OCI-LY1 (cell line): ENCODE measurements around the gene MYL3.

ENCODE experiments used
- H2AFZ ChIP-seq: fragments of 200-600 bp; sonication (generic), shearing (Covaris generic); 2 replicates; pipeline ENCODE4 v1.6.0; 2014; ENCODE audit warnings: antibody characterized with exemption, mild to moderate bottlenecking, low read length
- H3F3A ChIP-seq: fragments of 200-600 bp; sonication (generic), shearing (Covaris generic); 2 replicates; pipeline ENCODE4 v1.6.0; 2014; ENCODE audit warnings: mild to moderate bottlenecking, antibody characterized with exemption, low read length, moderate library complexity; ENCODE audit not compliant: insufficient read depth
- H3K27ac ChIP-seq: fragments of 200-600 bp; sonication (generic); 2 replicates; pipeline ENCODE4 v1.5.1; 2014; ENCODE audit warnings: low read length, mixed run types, mild to moderate bottlenecking, low read depth; ENCODE audit not compliant: poor library complexity, severe bottlenecking
- H3K27me3 ChIP-seq: fragments of 200-600 bp; sonication (generic); 2 replicates; pipeline ENCODE4 v1.6.0; 2014; ENCODE audit warnings: antibody characterized with exemption, mild to moderate bottlenecking, low read length, moderate library complexity; ENCODE audit not compliant: insufficient read depth
- H3K36me3 ChIP-seq: fragments of 200-600 bp; sonication (generic); 2 replicates; pipeline ENCODE4 v1.6.1; 2014; ENCODE audit warnings: mild to moderate bottlenecking, antibody characterized with exemption, low read length, moderate library complexity, mixed read lengths; ENCODE audit not compliant: insufficient read depth
- H3K4me1 ChIP-seq: fragments of 200-600 bp; sonication (generic); 2 replicates; pipeline ENCODE4 v1.5.1; 2014; ENCODE audit warnings: mild to moderate bottlenecking, low read length, moderate library complexity; ENCODE audit not compliant: insufficient read depth, severe bottlenecking
- H3K4me2 ChIP-seq: fragments of 200-600 bp; sonication (generic), shearing (Covaris generic); 2 replicates; pipeline ENCODE4 v1.6.1; 2014; ENCODE audit warnings: low read length
- H3K4me3 ChIP-seq: fragments of 200-600 bp; sonication (generic); 2 replicates; pipeline ENCODE4 v1.5.1; 2014; ENCODE audit warnings: low read length, low read depth, mild to moderate bottlenecking, mixed read lengths; ENCODE audit not compliant: poor library complexity, severe bottlenecking
- H3K79me2 ChIP-seq: fragments of 200-600 bp; shearing (Covaris generic); 2 replicates; pipeline ENCODE4 v1.6.1; 2016; ENCODE audit warnings: mixed run types, low read length, mixed read lengths; ENCODE audit not compliant: insufficient read depth
- H3K9ac ChIP-seq: fragments of 200-600 bp; sonication (generic), shearing (Covaris generic); 2 replicates; pipeline ENCODE4 v1.6.1; 2014; ENCODE audit warnings: mild to moderate bottlenecking, low read length, mixed read lengths
- H3K9me2 ChIP-seq: fragments of 200-600 bp; sonication (generic), shearing (Covaris generic); 2 replicates; pipeline ENCODE4 v1.6.1; 2014; ENCODE audit warnings: low read depth, mild to moderate bottlenecking, low read length, mixed read lengths
- H3K9me3 ChIP-seq: fragments of 200-600 bp; shearing (Covaris generic); 2 replicates; pipeline ENCODE4 v1.6.1; 2014; ENCODE audit warnings: low read length, mixed read lengths
- H4K20me1 ChIP-seq: fragments of 200-600 bp; sonication (generic), shearing (Covaris generic); 2 replicates; pipeline ENCODE4 v1.6.0; 2016; ENCODE audit warnings: mild to moderate bottlenecking, low read length; ENCODE audit not compliant: insufficient read depth
- EZH2 ChIP-seq: fragments of 200-600 bp; sonication (generic), shearing (Covaris generic); IDR thresholded peaks from 2 replicates; pipeline ENCODE4 v1.8.0; 2017; ENCODE audit warnings: borderline replicate concordance, mixed run types, mild to moderate bottlenecking, antibody characterized with exemption, low read length, moderate library complexity, mixed read lengths
- TF ChIP-seq, protein P1 (sequence below): fragments of 200-600 bp; sonication (generic), shearing (Covaris generic); IDR thresholded peaks from 2 replicates; pipeline ENCODE4 v1.5.1; 2017; ENCODE audit warnings: mild to moderate bottlenecking, antibody characterized with exemption, low read length, moderate library complexity, mixed read lengths

MYL3 gene

DNA sequence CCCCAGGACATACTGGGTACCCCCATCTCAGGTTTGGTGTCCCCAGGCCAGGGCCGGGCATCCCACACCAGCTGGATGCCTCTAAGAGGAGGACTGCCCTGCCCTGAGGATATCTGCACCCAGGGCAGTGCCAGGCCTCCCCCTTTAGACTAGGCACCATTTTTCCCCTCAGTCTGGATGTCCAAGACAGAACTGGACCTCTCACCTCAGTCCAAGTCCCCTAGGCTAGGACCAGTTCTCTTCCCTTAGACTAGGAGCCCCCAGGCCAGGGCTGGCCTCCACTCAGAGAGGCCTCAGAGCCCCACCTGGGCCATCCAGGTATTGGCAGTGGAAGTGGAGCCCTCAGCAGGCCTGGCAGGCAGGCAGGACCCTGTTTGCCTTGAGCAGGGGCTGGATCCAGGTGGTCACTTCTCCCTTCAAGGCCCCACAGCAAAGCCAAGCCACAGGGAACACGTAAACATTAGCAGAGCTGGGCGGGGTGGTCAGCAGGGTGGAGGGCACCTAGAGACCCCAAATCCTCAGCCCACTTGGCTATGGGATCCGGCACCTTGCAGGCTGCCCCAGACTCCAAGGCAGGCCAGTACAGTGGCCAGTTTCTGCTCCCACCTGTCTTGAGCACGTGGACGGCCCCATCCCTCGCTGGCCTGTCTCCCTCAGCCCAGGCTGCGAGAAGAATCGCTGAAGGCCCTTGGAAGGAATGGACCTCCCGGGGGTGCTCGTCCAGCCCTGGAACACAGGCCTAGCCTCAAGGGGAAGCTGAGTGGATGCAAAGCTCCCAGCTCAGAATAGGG, 42.6 kb upstream of the MYL3 start:
- H3K4me2 ChIP-seq = no peak overlapping the region
- H2AFZ ChIP-seq = no peak overlapping the region
- H3K4me3 ChIP-seq = no peak overlapping the region
- H4K20me1 ChIP-seq = no peaks in the 10 kb centered on the region
- H3K9me2 ChIP-seq = no peaks in the 10 kb centered on the region
- no peaks in the 10 kb centered on the region for H3F3A ChIP-seq
- H3K27ac ChIP-seq = no peak overlapping the region
- no peaks in the 10 kb centered on the region for H3K9me3 ChIP-seq
- H3K79me2 ChIP-seq = no peaks in the 10 kb centered on the region
- no peaks in the 10 kb centered on the region for H3K36me3 ChIP-seq
- H3K4me1 ChIP-seq = peaks cover 4% of the 10 kb centered on the region
- H3K9ac ChIP-seq = no peak overlapping the region
- H3K27me3 ChIP-seq = no peaks in the 10 kb centered on the region; the same call in 1 of the 2 replicates
- no peak for TF ChIP-seq EZH2
- TF ChIP-seq, protein P1, sequence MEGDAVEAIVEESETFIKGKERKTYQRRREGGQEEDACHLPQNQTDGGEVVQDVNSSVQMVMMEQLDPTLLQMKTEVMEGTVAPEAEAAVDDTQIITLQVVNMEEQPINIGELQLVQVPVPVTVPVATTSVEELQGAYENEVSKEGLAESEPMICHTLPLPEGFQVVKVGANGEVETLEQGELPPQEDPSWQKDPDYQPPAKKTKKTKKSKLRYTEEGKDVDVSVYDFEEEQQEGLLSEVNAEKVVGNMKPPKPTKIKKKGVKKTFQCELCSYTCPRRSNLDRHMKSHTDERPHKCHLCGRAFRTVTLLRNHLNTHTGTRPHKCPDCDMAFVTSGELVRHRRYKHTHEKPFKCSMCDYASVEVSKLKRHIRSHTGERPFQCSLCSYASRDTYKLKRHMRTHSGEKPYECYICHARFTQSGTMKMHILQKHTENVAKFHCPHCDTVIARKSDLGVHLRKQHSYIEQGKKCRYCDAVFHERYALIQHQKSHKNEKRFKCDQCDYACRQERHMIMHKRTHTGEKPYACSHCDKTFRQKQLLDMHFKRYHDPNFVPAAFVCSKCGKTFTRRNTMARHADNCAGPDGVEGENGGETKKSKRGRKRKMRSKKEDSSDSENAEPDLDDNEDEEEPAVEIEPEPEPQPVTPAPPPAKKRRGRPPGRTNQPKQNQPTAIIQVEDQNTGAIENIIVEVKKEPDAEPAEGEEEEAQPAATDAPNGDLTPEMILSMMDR = no peak

DNA sequence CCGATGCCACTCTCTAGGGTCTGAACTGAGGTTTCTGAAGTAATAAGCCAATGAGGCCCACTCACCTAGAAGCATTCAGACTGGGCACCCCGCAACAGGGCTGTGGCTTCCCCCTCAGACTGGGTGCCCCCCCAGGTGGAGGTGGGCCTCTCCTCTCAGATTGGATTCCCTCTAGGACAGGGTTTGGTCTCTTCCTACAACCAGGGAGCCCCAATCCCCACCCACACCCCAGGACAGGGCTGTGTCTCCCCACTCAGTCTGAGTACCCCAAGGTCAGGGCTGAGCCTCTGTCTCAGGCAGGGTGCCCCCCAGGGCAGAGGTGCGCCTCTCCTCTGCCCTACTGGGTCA, 41.9 kb upstream of the MYL3 start:
- Histone ChIP-seq H3K27me3 (no peaks in the 10 kb centered on the region; the same call in 1 of the 2 replicates), H3K27ac (no peak overlapping the region), H3F3A (no peaks in the 10 kb centered on the region), H4K20me1 (no peaks in the 10 kb centered on the region), H3K4me1 (peaks cover 4% of the 10 kb centered on the region), H3K79me2 (no peaks in the 10 kb centered on the region), H3K4me3 (no peak overlapping the region), H3K36me3 (no peaks in the 10 kb centered on the region), H3K9me3 (no peaks in the 10 kb centered on the region), H3K9me2 (no peaks in the 10 kb centered on the region), H2AFZ (no peak overlapping the region), H3K9ac (no peak overlapping the region), H3K4me2 (no peak overlapping the region)
- no peak for TF ChIP-seq EZH2
- TF ChIP-seq, protein P1 = no peak

DNA sequence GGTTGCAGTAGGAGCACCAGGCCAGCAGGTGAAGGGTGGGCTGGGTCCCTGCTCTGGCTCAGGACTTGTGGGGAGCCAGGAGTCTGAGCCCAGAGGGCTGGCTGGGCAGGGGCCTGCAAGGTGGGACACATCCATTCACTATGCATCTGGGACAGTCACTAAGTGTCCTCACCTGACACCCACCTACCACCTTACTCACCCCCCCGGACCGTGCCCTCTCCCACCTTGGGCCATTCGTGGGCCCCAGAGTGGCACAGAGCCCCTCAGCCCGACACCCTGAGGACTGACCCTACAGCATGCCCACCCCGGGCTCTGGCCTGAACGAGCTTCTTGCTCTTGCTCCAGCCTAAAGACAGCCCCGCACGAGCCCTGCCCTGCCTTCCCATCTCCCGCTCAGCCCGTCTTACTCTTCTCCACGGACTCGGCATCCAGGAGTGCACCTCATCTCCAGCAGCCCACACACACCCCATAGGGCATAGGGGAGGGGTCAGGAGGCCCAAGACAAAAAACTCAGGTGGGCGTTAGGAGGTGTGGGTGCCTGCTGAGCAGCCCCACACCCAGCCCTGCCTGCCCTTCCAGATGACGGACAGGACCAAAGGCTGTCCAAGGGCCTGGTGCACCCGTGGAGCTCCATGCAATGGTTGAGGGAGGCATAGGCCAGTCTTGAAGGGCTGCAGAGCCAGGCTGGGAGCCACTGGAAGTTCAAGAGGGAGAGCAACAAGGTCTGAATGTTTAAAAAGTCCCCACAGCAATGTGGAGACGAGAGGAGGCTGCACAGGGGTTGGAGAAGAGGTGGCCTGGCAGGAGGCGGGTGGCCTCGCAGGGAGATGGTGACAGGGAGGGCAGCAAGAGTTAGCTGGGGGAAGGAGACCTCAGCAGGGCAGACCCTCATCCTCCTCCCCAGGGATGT, 41.3 kb upstream of the MYL3 start:
- Histone ChIP-seq H2AFZ (no peak overlapping the region), H3K27me3 (peaks cover 4% of the 10 kb centered on the region; the same call in 1 of the 2 replicates), H3K4me2 (no peak overlapping the region), H3K27ac (no peak overlapping the region), H3K79me2 (no peaks in the 10 kb centered on the region), H3F3A (no peaks in the 10 kb centered on the region), H4K20me1 (no peaks in the 10 kb centered on the region), H3K9me2 (no peaks in the 10 kb centered on the region), H3K4me3 (no peak overlapping the region), H3K9me3 (no peaks in the 10 kb centered on the region), H3K36me3 (no peaks in the 10 kb centered on the region), H3K4me1 (peaks cover under 1% of the 10 kb centered on the region), H3K9ac (no peak overlapping the region)
- TF ChIP-seq EZH2 = no peak
- TF ChIP-seq, protein P1 = no peak
